ENCODE data around the gene TFAP2E. TPM values are rescaled to one million over a fixed set of nuclear protein-coding genes. Genes with fewer than 3 reads are reported as not detected.

Gene TFAP2E
- total and polyA plus RNA-seq, 4 donors = 0.07 to 0.21 (median 0.09) TPM

GRCh38 chr1:35615440-35615839 is 42.3 kb downstream of the TFAP2E start:
- TF ChIP-seq ATF3 (IDR thresholded peaks at IDR 0.05) = no peak
- TF ChIP-seq EGR1 (IDR thresholded peaks at IDR 0.05; ENCODE audit: low read depth in 2 of 2) = no peak
- TF ChIP-seq HNF4A (conservative IDR thresholded peaks at IDR 0.05) = no peak
- no peak for TF ChIP-seq CTCF (IDR thresholded peaks at IDR 0.05; ENCODE audit: low read depth, low read length, missing input control)
- TF ChIP-seq MAX (IDR thresholded peaks at IDR 0.05) = no peak
- no peak for TF ChIP-seq RXRA (IDR thresholded peaks at IDR 0.05)
- no peak for TF ChIP-seq NR2F2 (IDR thresholded peaks at IDR 0.05)
- TF ChIP-seq GABPA (IDR thresholded peaks at IDR 0.05 in 1 of 2, conservative IDR thresholded peaks at IDR 0.05 in 1 of 2) = no peak
- H3K9ac ChIP-seq (ENCODE audit: low read depth in 1 of 2, low read length in 2 of 2) = no peak overlapping the region
- H3K9me3 ChIP-seq (ENCODE audit: control insufficient read depth in 4 of 4, low read length in 3 of 4) = no peaks in the 10 kb centered on the region
- H3K36me3 ChIP-seq (ENCODE audit: control insufficient read depth in 4 of 4, insufficient read depth in 3 of 4, low read depth in 1 of 4, low read length in 3 of 4) = peaks cover 4 to 27% (median 17%) of the 10 kb centered on the region in 4 donors
- no peaks in the 10 kb centered on the region for H3K27me3 ChIP-seq (ENCODE audit: control insufficient read depth in 4 of 4, insufficient read depth in 4 of 4, low read length in 3 of 4)
- no peaks in the 10 kb centered on the region for H3K4me1 ChIP-seq (ENCODE audit: control insufficient read depth in 4 of 4, insufficient read depth in 4 of 4, low read length in 3 of 4)
- no peak overlapping the region for H3K4me3 ChIP-seq (ENCODE audit: low read depth in 1 of 3, low read length in 3 of 3)
- no peak overlapping the region for H3K27ac ChIP-seq (ENCODE audit: low read depth in 1 of 2, low read length in 2 of 2)
- DNase-seq (ENCODE audit: low spot score) = no peak
- WGBS = 90% methylated on average over 8 of the region's 8 CpGs

GRCh38 chr1:35619237-35620121 is 46.4 kb downstream of the TFAP2E start:
- no peak for DNase-seq (ENCODE audit: low spot score)
- Histone ChIP-seq H3K36me3 (ENCODE audit: control insufficient read depth in 4 of 4, insufficient read depth in 3 of 4, low read depth in 1 of 4, low read length in 3 of 4) (peaks cover 7 to 30% (median 24%) of the 10 kb centered on the region in 4 donors), H3K27me3 (ENCODE audit: control insufficient read depth in 4 of 4, insufficient read depth in 4 of 4, low read length in 3 of 4) (no peaks in the 10 kb centered on the region), H3K4me3 (ENCODE audit: low read depth in 1 of 3, low read length in 3 of 3) (no peak overlapping the region), H3K9me3 (ENCODE audit: control insufficient read depth in 4 of 4, low read length in 3 of 4) (no peaks in the 10 kb centered on the region), H3K27ac (ENCODE audit: low read depth in 1 of 2, low read length in 2 of 2) (no peak overlapping the region), H3K4me1 (ENCODE audit: control insufficient read depth in 4 of 4, insufficient read depth in 4 of 4, low read length in 3 of 4) (no peaks in the 10 kb centered on the region), H3K9ac (ENCODE audit: low read depth in 1 of 2, low read length in 2 of 2) (no peak overlapping the region)
- 82% methylated on average over 6 of the region's 6 CpGs for WGBS
- TF ChIP-seq YY1 (IDR thresholded peaks at IDR 0.05) = no peak
- TF ChIP-seq REST (IDR thresholded peaks at IDR 0.05) = no peak
- no peak for TF ChIP-seq FOXA1 (IDR thresholded peaks at IDR 0.05)
- TF ChIP-seq GABPA (IDR thresholded peaks at IDR 0.05 in 1 of 2, conservative IDR thresholded peaks at IDR 0.05 in 1 of 2) = no peak
- TF ChIP-seq RXRA (IDR thresholded peaks at IDR 0.05) = no peak
- TF ChIP-seq RAD21 (IDR thresholded peaks at IDR 0.05) = no peak
- no peak for TF ChIP-seq CTCF (IDR thresholded peaks at IDR 0.05; ENCODE audit: low read depth, low read length, missing input control)
- TF ChIP-seq ZBTB33 (IDR thresholded peaks at IDR 0.05) = no peak
